CD14-positive monocyte (primary cell): ENCODE results near the gene DUS2. TPM values are rescaled to one million over a fixed set of nuclear protein-coding genes. Genes with fewer than 3 reads are reported as not detected.

ENCODE experiments used
- DNase-seq, 3 donors: peaks; one replicate each; pipeline ENCODE4 v3.0.0-alpha.2; 2011 to 2022
- H2AFZ ChIP-seq: 2 replicates; pipeline ENCODE4 v1.6.0; 2012; ENCODE audit warnings: mild to moderate bottlenecking, low read depth, low read length, inconsistent platforms; ENCODE audit not compliant: insufficient read depth, poor library complexity, severe bottlenecking
- H3K27ac ChIP-seq, 2 donors: 1 replicate in 1 of 2; 2 replicates in 1 of 2; pipeline ENCODE4 v1.5.1; 2012 to 2013; ENCODE audit warnings: low read length in 2 of 2, control low read depth in 1 of 2, inconsistent platforms in 1 of 2, low read depth in 1 of 2, mild to moderate bottlenecking in 1 of 2
- H3K27me3 ChIP-seq, 2 donors: one replicate each; pipeline versions ENCODE4 v1.6.0 to v1.6.1; 2011 to 2013; ENCODE audit warnings: low read length in 2 of 2; ENCODE audit not compliant: control insufficient read depth in 2 of 2, insufficient read depth in 2 of 2
- H3K36me3 ChIP-seq, 2 donors: replicated peaks in 1 of 2; 1 replicate in 1 of 2; 2 replicates in 1 of 2; pipeline versions ENCODE4 v1.5.1 to v1.6.1; 2012 to 2013; ENCODE audit warnings: low read length in 2 of 2, control low read depth in 1 of 2, inconsistent platforms in 1 of 2, mild to moderate bottlenecking in 1 of 2; ENCODE audit not compliant: insufficient read depth in 2 of 2, control insufficient read depth in 1 of 2
- H3K4me1 ChIP-seq, 2 donors: 1 replicate in 1 of 2; 2 replicates in 1 of 2; pipeline versions ENCODE4 v1.5.1 to v1.6.1; 2012 to 2013; ENCODE audit warnings: low read length in 2 of 2, control low read depth in 1 of 2, inconsistent platforms in 1 of 2, mild to moderate bottlenecking in 1 of 2, moderate library complexity in 1 of 2; ENCODE audit not compliant: insufficient read depth in 2 of 2, control insufficient read depth in 1 of 2
- H3K4me2 ChIP-seq: replicated peaks from 2 replicates; pipeline ENCODE3; 2012; ENCODE audit warnings: low read length, moderate library complexity, mild to moderate bottlenecking; ENCODE audit not compliant: poor library complexity, severe bottlenecking; ENCODE audit errors: extremely low read depth
- H3K4me3 ChIP-seq, 3 experiments: fragments of 200-600 bp in 1 of 3; sonication (generic) in 1 of 3; replicated peaks in 1 of 3; 1 replicate in 2 of 3; 2 replicates in 1 of 3; pipeline ENCODE4 v1.5.1; 2011 to 2013; ENCODE audit warnings: low read length in 3 of 3, mild to moderate bottlenecking in 3 of 3, control low read depth in 2 of 3, low read depth in 2 of 3, inconsistent platforms in 1 of 3, moderate library complexity in 1 of 3
- H3K79me2 ChIP-seq: 2 replicates; pipeline ENCODE4 v1.6.0; 2012; ENCODE audit warnings: mild to moderate bottlenecking, control low read depth, inconsistent platforms, low read length, moderate library complexity; ENCODE audit not compliant: insufficient read depth
- H3K9ac ChIP-seq: 2 replicates; pipeline ENCODE4 v1.6.0; 2017; ENCODE audit warnings: low read length, mild to moderate bottlenecking; ENCODE audit not compliant: insufficient read depth, poor library complexity, severe bottlenecking
- H3K9me3 ChIP-seq, 2 donors: replicated peaks in 1 of 2; 1 replicate in 1 of 2; 2 replicates in 1 of 2; pipeline versions ENCODE4 v1.5.1 to v1.6.1; 2012 to 2013; ENCODE audit warnings: low read length in 2 of 2, control low read depth in 1 of 2; ENCODE audit not compliant: control insufficient read depth in 1 of 2, insufficient read depth in 1 of 2
- H4K20me1 ChIP-seq: 2 replicates; pipeline ENCODE4 v1.6.0; 2012; ENCODE audit warnings: mild to moderate bottlenecking, low read length, control low read depth, moderate library complexity; ENCODE audit not compliant: insufficient read depth
- H3K27ac Mint-ChIP-seq, 7 donors: one replicate each; pipeline ENCODE4 v1.8.0; 2020; ENCODE audit warnings: mild to moderate bottlenecking in 7 of 7, mixed read lengths in 7 of 7, moderate library complexity in 6 of 7, inconsistent platforms in 2 of 7
- H3K27me3 Mint-ChIP-seq, 3 donors: one replicate each; pipeline ENCODE4 v1.8.0; 2021 to 2022; ENCODE audit warnings: low read depth in 3 of 3, mild to moderate bottlenecking in 3 of 3, mixed read lengths in 3 of 3, moderate library complexity in 3 of 3, inconsistent platforms in 1 of 3
- H3K36me3 Mint-ChIP-seq, 2 donors: one replicate each; pipeline ENCODE4 v1.8.0; 2020; ENCODE audit warnings: mixed read lengths in 2 of 2, inconsistent platforms in 1 of 2, mild to moderate bottlenecking in 1 of 2
- H3K4me1 Mint-ChIP-seq: one replicate; pipeline ENCODE4 v1.8.0; 2020; ENCODE audit warnings: mild to moderate bottlenecking, mixed read lengths
- H3K4me3 Mint-ChIP-seq, 2 donors: one replicate each; pipeline ENCODE4 v1.8.0; 2020; ENCODE audit warnings: mild to moderate bottlenecking in 2 of 2, mixed read lengths in 2 of 2, moderate library complexity in 1 of 2
- H3K9me3 Mint-ChIP-seq, 7 donors: one replicate each; pipeline ENCODE4 v1.8.0; 2020 to 2022; ENCODE audit warnings: mixed read lengths in 7 of 7, mild to moderate bottlenecking in 6 of 7, moderate library complexity in 6 of 7, inconsistent platforms in 2 of 7
- CTCF ChIP-seq: fragments of 200-600 bp; IDR thresholded peaks from one replicate; pipeline ENCODE4 v1.8.0; 2022; ENCODE audit warnings: antibody characterized with exemption, mild to moderate bottlenecking
- WGBS: methylation state at CpG from one replicate; pipeline ENCODE4 v1.1.5; 2013; ENCODE audit warnings: missing lambda C conversion rate; ENCODE audit not compliant: insufficient coverage; 5-methylcytosine and 5-hydroxymethylcytosine counted together
- intact Hi-C, 2 donors: fragments of 100-400 bp; cut with micrococcal nuclease; formaldehyde crosslinking; loops; one replicate each; pipeline versions ENCODE4 v1.15.0 to v1.15.1; 2023
- polyA minus RNA-seq: library from RNA; depleted of rRNA, polyadenylated mRNA; stranded (reverse); fragments of >200 nt; gene quantifications from 2 replicates; pipeline ENCODE4 v1.2.3, GENCODE V29; 2012
- polyA plus RNA-seq, 3 donors: library from polyadenylated mRNA; depleted of rRNA in 1 of 3; unstranded in 2 of 3; stranded (reverse) in 1 of 3; fragments of 300-500 nt in 2 of 3; fragments of >200 nt in 1 of 3; fragmentation: Illumina TruSeq in 2 of 3; gene quantifications; 1 replicate in 2 of 3; 2 replicates in 1 of 3; pipeline ENCODE4 v1.2.3, GENCODE V29; 2012 to 2021
- total RNA-seq, 12 experiments: library from RNA in 1 of 12; stranded (reverse) in 1 of 12; fragments of 120-200 nt in 1 of 12; gene quantifications; one replicate each; pipeline ENCODE4 v1.2.4 and lab custom pipeline; 2013 to 2026; ENCODE audit warnings: mixed read lengths in 6 of 12, inconsistent platforms in 1 of 12

Gene DUS2
- total RNA-seq (2013), result 38.5 TPM
- 10 to 100 TPM; 18.4 to 40.7 (median 33.2) TPM for polyA plus RNA-seq
- polyA minus RNA-seq, result 23.3 and 38.6 TPM in 2 replicates
- 1.8 to 17.7 (median 8.8) reads per million in 11 experiments for total RNA-seq (lab: John Stamatoyannopoulos, UW)

DNA sequence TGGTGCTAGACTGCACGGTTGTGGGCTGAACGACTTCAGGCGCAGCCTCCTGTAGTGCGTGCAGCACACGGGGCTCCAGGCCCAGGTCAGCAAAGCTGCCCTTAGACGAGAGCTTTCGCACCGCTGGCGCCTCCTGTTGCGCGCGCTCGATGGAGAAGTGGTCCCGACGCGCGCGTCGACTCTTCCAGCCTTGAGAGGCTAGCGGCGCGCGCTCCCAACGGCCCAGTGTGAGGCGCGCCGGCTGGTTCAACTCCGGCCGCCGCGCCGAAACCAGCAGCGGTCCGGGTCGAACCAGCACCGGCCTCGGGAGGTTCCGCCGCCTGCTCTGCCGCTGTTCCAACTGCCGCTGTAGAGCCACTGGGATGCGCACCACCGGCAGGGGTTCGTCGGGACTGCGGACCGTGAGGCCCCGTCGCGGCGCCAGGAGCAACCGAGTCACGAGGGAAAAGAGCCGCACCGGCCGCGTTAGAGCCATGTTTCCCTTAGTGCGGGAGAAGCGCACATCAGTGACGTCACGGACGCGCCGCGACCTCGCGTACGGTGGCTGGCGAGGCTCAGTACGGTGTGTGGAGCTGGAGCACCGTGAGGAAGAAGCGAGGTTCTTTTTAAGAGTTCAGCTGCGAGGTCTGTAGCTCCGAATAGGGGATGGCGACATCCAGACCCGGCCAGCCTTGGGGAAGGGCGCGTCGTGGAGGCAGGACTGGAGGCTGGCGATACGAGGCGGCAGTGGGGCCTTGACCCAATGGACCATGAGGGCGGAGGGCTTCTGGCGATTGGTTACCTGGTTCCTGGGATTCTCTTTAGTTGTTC, at the start of gene DUS2, which contains the start of gene DDX28:
TSS of gene DUS2 (plus strand) at position 557 of the 810 bp plus-strand sequence. CDS start 14,740 bp downstream, outside the sequence.
TSS of gene DDX28 (minus strand) at position 505 of the 810 bp plus-strand sequence. CDS start at position 475, 30 bp downstream.
- Mint-ChIP-seq H3K27me3 (peaks cover 0 to 2% (median 0%) of the 10 kb centered on the region in 3 donors), H3K27ac (peak within 1 kb of the TSS; percentile 92 to 99 (median 96)), H3K4me1 (peaks cover 25% of the 10 kb centered on the region), H3K36me3 (peaks cover 29 to 40% of the 10 kb centered on the region in 2 donors), H3K9me3 (no peaks in the 10 kb centered on the region), H3K4me3 (peak within 1 kb of the TSS; percentile 94 to 100)
- Histone ChIP-seq H3K79me2 (peaks cover 45% of the 10 kb centered on the region), H3K36me3 (peaks cover 13 to 38% of the 10 kb centered on the region in 2 donors), H4K20me1 (no peaks in the 10 kb centered on the region), H3K4me2 (peak within 1 kb of the TSS; percentile 98), H3K27ac (peak within 1 kb of the TSS; percentile 80 to 95), H3K4me3 (peak within 1 kb of the TSS; percentile 83 to 96 (median 83)), H2AFZ (peak within 1 kb of the TSS; percentile 85), H3K4me1 (peaks cover 25 to 30% of the 10 kb centered on the region in 2 donors), H3K9me3 (no peaks in the 10 kb centered on the region), H3K9ac (peak within 1 kb of the TSS; percentile 97), H3K27me3 (no peaks in the 10 kb centered on the region)
- peak; percentile 92 to 96 (median 95) for DNase-seq
- intact Hi-C loops, result loop anchor here in 1 of 2 donors (1.0 to 2.0 kb wide), 3 partner anchors 16 to 30 kb away; no protein-coding TSS in a partner anchor
- under 1% methylated on average over 84 of the region's 84 CpGs for WGBS
- TF ChIP-seq CTCF, result no peak

GRCh38 chr16:67975321-67976105, 47.6 kb upstream of the DUS2 start:
- Histone ChIP-seq H3K4me2 (no peak overlapping the region), H3K36me3 (no peaks in the 10 kb centered on the region), H3K4me3 (no peak overlapping the region), H3K79me2 (no peaks in the 10 kb centered on the region), H4K20me1 (no peaks in the 10 kb centered on the region), H3K9me3 (no peaks in the 10 kb centered on the region), H3K27me3 (no peaks in the 10 kb centered on the region), H3K9ac (no peak overlapping the region), H3K27ac (no peak overlapping the region), H3K4me1 (no peaks in the 10 kb centered on the region), H2AFZ (no peak overlapping the region)
- no peak overlapping the region for H3K27ac Mint-ChIP-seq
- H3K4me1 Mint-ChIP-seq, result no peaks in the 10 kb centered on the region
- H3K4me3 Mint-ChIP-seq, result no peak overlapping the region
- H3K9me3 Mint-ChIP-seq, result no peaks in the 10 kb centered on the region
- TF ChIP-seq CTCF, result no peak
- H3K27me3 Mint-ChIP-seq, result peaks cover 3 to 16% (median 12%) of the 10 kb centered on the region in 3 donors
- no peak for DNase-seq
- WGBS, result 97% methylated on average over 10 of the region's 14 CpGs
- intact Hi-C loops, result no loop called here
- H3K36me3 Mint-ChIP-seq, result no peaks in the 10 kb centered on the region
